ENCODE measurements around the gene GPR107.

Gene GPR107

DNA sequence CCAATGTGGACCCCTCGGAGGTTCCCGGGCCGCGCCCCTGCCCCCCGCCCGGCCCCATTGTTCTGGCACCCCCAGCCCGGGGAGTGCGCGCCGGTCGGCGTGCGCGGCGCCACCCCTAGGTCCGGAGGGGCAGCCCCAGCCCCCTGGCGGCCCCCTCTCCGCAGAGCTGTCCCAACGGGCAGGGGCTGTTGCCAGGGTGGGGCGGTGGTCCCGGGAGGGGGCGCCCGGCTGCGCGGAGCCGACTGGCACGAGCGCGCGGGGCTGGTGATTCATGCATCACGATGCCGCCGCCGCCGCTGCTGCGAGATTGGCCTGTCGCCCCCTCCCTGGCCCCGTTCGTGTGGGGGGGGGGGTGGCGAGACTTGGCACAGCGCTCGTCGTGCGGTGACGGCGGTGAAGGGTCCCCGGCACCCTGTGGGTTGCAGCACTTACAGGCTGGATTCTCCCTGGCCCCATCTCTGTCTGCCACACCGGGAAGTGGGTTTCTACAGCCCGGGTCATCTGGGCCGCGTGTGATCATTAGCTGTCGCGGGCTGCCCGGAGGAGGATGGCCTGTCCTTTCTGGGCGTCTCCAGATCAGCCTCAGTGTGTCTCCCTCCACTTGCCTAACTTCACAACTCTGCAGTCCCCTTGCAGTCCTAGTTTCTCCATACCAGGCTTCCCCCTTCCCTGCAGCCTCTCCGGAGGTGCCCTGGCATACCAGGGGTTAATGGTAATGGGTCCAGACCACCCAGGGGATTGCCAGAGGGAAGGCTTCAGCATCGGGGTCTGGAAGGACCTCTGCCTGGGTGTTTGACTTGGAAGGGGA is 119.4 kb downstream of the GPR107 start:
- peak overlapping the region; percentile 82 for H3K9ac ChIP-seq (ENCODE audit: low read depth, low read length)
- H3K4me1 ChIP-seq (ENCODE audit: control insufficient read depth, insufficient read depth, low read length): peaks cover 17% of the 10 kb centered on the region
- H3K36me3 ChIP-seq (ENCODE audit: insufficient read depth, low read length): peaks cover 4% of the 10 kb centered on the region
- H3K4me3 ChIP-seq (ENCODE audit: low read length): peak overlapping the region; percentile 79
- no peaks in the 10 kb centered on the region for H3K9me3 ChIP-seq (replicated peaks; ENCODE audit: low read length)
- no peaks in the 10 kb centered on the region for H3K27me3 ChIP-seq (ENCODE audit: control insufficient read depth, insufficient read depth, low read length)
- H3K4me2 ChIP-seq (ENCODE audit: low read length): peak overlapping the region; percentile 97

DNA sequence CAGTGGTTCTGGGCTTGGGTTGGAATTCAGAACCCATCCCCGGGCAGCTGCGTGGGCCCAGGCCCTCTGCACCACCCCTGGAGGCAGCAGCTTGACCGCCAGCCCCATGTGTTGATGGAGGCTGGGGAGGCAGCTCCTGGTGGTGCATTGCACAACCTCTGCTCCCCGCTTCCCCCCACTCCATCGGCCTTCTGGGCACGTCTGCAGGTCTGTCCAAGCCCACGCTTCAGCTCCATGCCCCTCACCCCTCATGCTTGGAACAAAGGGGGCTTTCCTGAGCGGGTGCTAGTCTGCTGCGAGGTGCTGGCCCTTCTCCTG is 119.9 kb downstream of the GPR107 start:
- Histone ChIP-seq H3K27me3 (ENCODE audit: control insufficient read depth, insufficient read depth, low read length) (no peaks in the 10 kb centered on the region), H3K9me3 (replicated peaks; ENCODE audit: low read length) (no peaks in the 10 kb centered on the region), H3K4me3 (ENCODE audit: low read length) (peak overlapping the region; percentile 79), H3K9ac (ENCODE audit: low read depth, low read length) (peak overlapping the region; percentile 82), H3K36me3 (ENCODE audit: insufficient read depth, low read length) (peaks cover 4% of the 10 kb centered on the region), H3K4me1 (ENCODE audit: control insufficient read depth, insufficient read depth, low read length) (peaks cover 21% of the 10 kb centered on the region), H3K4me2 (ENCODE audit: low read length) (peak overlapping the region; percentile 97)

DNA sequence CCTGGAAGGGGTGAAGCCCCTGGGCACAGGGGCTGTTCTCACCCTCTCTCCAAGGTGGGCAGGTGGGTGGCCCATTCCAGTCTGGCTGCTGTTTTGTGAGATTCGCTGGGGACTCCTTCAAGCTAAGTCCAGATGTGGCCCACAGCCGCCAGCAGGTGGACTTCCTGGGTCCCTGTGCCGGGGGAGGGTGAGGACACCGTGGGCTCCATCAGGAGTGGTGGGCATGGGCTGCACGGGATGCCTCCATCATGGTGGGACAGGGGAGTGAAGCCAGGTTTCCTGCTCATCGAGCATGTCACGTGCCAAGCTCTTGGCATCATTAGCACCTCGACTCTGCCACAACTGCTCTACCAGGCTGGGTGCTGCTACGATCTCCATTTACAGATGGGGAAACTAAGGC is 120.3 kb downstream of the GPR107 start:
- no peaks in the 10 kb centered on the region for H3K27me3 ChIP-seq (ENCODE audit: control insufficient read depth, insufficient read depth, low read length)
- H3K4me1 ChIP-seq (ENCODE audit: control insufficient read depth, insufficient read depth, low read length): peaks cover 21% of the 10 kb centered on the region
- peak overlapping the region; percentile 97 for H3K4me2 ChIP-seq (ENCODE audit: low read length)
- peak overlapping the region; percentile 79 for H3K4me3 ChIP-seq (ENCODE audit: low read length)
- H3K9me3 ChIP-seq (replicated peaks; ENCODE audit: low read length): no peaks in the 10 kb centered on the region
- no peak overlapping the region for H3K9ac ChIP-seq (ENCODE audit: low read depth, low read length)
- H3K36me3 ChIP-seq (ENCODE audit: insufficient read depth, low read length): peaks cover 4% of the 10 kb centered on the region

DNA sequence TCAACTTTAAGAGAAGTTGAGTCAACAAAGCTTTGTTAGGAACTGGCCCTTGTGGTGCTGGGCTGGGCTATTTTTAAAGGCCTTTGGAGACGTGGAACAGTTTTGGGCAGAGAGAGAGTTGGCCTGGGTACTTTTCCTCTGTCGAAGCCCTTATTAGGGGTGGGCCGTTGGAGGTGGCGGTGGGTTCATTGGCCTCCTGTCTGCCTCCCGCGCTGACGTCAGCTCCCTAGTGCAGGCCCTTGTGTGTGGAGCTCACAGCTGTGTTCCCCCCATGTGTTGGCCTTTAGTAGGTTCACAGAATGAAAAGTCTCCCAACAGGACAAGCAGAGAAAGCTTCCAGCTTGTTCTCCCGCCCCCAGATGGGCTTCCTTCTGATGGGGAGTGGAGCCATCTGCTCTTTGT is 121.2 kb downstream of the GPR107 start:
- no peak overlapping the region for H3K9ac ChIP-seq (ENCODE audit: low read depth, low read length)
- no peak overlapping the region for H3K4me2 ChIP-seq (ENCODE audit: low read length)
- peaks cover 27% of the 10 kb centered on the region for H3K4me1 ChIP-seq (ENCODE audit: control insufficient read depth, insufficient read depth, low read length)
- no peaks in the 10 kb centered on the region for H3K27me3 ChIP-seq (ENCODE audit: control insufficient read depth, insufficient read depth, low read length)
- no peaks in the 10 kb centered on the region for H3K9me3 ChIP-seq (replicated peaks; ENCODE audit: low read length)
- no peak overlapping the region for H3K4me3 ChIP-seq (ENCODE audit: low read length)
- H3K36me3 ChIP-seq (ENCODE audit: insufficient read depth, low read length): peaks cover 8% of the 10 kb centered on the region

DNA sequence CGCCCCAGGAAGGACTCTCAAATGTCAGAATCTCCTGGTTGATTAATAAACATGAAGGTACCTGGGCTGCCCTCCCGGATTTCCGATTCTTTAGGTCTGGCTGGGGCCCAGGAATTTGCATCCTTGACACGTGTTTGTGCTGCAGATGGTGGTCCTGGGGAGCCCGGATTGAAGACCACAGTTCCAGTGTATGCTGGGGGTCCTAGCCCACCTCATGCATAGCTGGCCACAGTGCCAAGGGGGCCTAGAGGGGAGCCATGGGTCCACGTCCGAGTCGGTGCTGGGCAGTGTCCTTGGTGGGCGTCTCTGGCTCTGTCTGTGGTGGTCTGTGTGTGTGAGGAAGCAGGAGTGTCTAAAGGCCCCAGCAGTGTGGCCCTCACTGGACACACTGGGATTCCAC is 121.6 kb downstream of the GPR107 start:
- peaks cover 9% of the 10 kb centered on the region for H3K36me3 ChIP-seq (ENCODE audit: insufficient read depth, low read length)
- no peak overlapping the region for H3K4me2 ChIP-seq (ENCODE audit: low read length)
- no peak overlapping the region for H3K9ac ChIP-seq (ENCODE audit: low read depth, low read length)
- H3K4me3 ChIP-seq (ENCODE audit: low read length): no peak overlapping the region
- peaks cover 27% of the 10 kb centered on the region for H3K4me1 ChIP-seq (ENCODE audit: control insufficient read depth, insufficient read depth, low read length)
- H3K9me3 ChIP-seq (replicated peaks; ENCODE audit: low read length): no peaks in the 10 kb centered on the region
- no peaks in the 10 kb centered on the region for H3K27me3 ChIP-seq (ENCODE audit: control insufficient read depth, insufficient read depth, low read length)

DNA sequence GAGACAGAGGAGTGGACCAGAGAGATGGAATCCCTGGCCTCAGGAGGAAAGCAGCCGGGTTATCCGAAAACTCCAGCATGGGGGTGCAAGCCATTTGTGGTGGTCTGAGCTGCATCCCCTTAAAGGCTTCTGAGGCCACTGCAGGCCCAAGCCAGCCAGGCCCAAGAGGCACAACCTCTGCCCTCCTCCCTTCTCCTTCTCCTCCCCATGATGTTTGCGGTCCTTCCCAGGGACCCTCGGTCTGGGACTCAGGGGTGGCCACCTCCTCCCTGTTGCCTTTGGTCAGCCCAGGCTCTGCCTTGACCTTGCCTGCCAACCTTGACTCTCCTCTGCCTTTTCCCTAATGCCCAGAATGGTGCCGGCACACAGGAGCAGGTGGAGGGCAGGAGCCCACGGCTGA is 123.1 kb downstream of the GPR107 start:
- Histone ChIP-seq H3K9me3 (replicated peaks; ENCODE audit: low read length) (no peaks in the 10 kb centered on the region), H3K27me3 (ENCODE audit: control insufficient read depth, insufficient read depth, low read length) (no peaks in the 10 kb centered on the region), H3K36me3 (ENCODE audit: insufficient read depth, low read length) (peaks cover 12% of the 10 kb centered on the region), H3K4me3 (ENCODE audit: low read length) (no peak overlapping the region), H3K4me2 (ENCODE audit: low read length) (no peak overlapping the region), H3K9ac (ENCODE audit: low read depth, low read length) (no peak overlapping the region), H3K4me1 (ENCODE audit: control insufficient read depth, insufficient read depth, low read length) (peaks cover 23% of the 10 kb centered on the region)

DNA sequence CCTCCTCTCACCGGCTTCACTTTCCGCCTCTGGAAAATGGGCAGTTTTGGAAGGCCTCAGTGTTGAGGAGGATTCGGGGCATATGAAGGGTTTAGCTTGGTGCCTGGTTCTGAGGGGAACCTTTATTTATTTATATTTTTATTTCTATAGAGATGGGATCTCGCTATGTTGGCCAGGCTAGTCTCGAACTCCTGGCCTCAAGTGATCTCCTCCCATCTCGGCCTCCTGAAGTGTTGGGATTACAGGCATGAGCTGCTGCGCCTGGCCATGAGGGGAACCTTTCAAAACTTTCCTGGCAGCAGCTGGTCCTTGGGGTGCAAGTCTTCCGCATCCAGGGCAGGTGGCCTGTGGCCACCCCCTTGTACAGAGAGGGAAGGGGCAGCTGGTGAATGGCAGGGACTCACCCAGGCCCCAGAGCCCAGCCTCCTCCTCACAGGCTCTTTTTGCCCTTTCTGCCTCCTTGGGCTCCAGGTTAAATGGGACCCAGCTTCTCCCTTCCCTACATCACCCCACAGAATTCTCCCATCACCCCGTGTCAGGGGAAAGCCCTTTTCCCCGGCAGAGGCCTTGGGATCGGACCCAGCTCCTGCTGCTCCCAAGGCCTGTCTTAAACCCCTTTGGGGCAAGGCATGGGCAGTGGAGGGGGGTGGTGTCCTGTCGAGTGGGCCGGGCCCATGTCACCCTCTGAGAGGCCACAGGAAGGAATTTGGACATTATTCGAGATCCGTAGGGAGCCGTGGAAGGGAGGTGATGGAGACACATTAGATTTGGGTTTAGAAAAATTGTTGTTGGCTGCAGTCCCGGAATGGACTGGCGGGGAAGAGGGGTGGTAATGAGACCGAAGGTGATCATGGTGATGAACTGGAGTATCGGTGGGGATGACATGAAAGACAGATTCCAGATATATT is 124.4 kb downstream of the GPR107 start:
- H3K4me1 ChIP-seq (ENCODE audit: control insufficient read depth, insufficient read depth, low read length): peaks cover 28% of the 10 kb centered on the region
- H3K4me2 ChIP-seq (ENCODE audit: low read length): no peak overlapping the region
- peaks cover 15% of the 10 kb centered on the region for H3K36me3 ChIP-seq (ENCODE audit: insufficient read depth, low read length)
- no peaks in the 10 kb centered on the region for H3K27me3 ChIP-seq (ENCODE audit: control insufficient read depth, insufficient read depth, low read length)
- H3K9ac ChIP-seq (ENCODE audit: low read depth, low read length): no peak overlapping the region
- no peak overlapping the region for H3K4me3 ChIP-seq (ENCODE audit: low read length)
- H3K9me3 ChIP-seq (replicated peaks; ENCODE audit: low read length): no peaks in the 10 kb centered on the region

DNA sequence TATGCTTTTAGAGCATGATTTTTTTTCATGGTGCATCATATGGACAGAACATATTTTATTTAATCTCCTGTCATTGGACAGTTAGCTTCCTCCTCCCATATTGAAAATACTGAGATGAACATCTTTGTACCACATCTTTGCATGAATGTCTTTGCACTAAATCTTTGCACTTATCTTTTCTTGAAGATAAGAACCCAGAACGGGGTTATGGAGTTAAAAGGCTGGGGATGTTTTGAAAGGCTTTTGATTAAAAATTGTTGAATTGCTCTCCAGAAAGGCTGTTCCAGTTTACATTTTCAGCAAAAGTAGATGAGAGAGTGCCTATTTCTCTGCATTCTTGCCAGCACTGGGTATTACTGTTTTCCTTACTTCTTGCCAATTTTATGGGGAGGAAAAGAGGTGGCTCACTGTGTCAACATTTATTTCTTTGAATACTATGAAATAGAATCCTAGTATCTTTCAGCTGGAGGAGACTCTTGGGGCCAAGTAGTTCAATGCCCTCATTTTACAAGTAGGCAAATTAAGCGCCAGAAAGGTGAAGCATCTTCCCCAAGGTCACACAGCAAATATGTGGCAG is 125.7 kb downstream of the GPR107 start:
- no peaks in the 10 kb centered on the region for H3K27me3 ChIP-seq (ENCODE audit: control insufficient read depth, insufficient read depth, low read length)
- no peak overlapping the region for H3K9ac ChIP-seq (ENCODE audit: low read depth, low read length)
- no peaks in the 10 kb centered on the region for H3K9me3 ChIP-seq (replicated peaks; ENCODE audit: low read length)
- H3K4me3 ChIP-seq (ENCODE audit: low read length): no peak overlapping the region
- peaks cover 15% of the 10 kb centered on the region for H3K36me3 ChIP-seq (ENCODE audit: insufficient read depth, low read length)
- peaks cover 28% of the 10 kb centered on the region for H3K4me1 ChIP-seq (ENCODE audit: control insufficient read depth, insufficient read depth, low read length)
- H3K4me2 ChIP-seq (ENCODE audit: low read length): no peak overlapping the region

DNA sequence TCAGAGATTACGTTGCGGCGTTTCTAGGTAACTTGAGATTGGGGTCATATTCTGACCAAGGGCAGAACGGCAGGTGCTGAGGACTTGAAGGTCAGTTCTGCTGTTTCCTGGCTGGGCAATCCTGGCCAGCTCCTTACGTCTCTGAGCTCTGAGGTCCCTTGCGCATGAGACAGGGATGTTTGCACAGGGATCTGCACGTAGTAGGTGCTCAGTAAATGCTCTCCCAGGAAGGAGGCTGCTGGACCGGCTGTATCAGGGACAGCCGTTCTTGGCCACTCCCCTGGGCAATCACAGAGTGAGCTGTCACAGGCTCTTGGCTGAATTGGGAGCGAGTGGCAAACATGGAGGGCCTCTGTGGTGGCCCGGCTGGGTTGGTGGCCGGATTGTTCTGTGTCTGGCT is 126.8 kb downstream of the GPR107 start:
- Histone ChIP-seq H3K9ac (ENCODE audit: low read depth, low read length) (no peak overlapping the region), H3K9me3 (replicated peaks; ENCODE audit: low read length) (no peaks in the 10 kb centered on the region), H3K4me1 (ENCODE audit: control insufficient read depth, insufficient read depth, low read length) (peaks cover 28% of the 10 kb centered on the region), H3K4me3 (ENCODE audit: low read length) (no peak overlapping the region), H3K4me2 (ENCODE audit: low read length) (no peak overlapping the region), H3K27me3 (ENCODE audit: control insufficient read depth, insufficient read depth, low read length) (no peaks in the 10 kb centered on the region), H3K36me3 (ENCODE audit: insufficient read depth, low read length) (peaks cover 19% of the 10 kb centered on the region)

DNA sequence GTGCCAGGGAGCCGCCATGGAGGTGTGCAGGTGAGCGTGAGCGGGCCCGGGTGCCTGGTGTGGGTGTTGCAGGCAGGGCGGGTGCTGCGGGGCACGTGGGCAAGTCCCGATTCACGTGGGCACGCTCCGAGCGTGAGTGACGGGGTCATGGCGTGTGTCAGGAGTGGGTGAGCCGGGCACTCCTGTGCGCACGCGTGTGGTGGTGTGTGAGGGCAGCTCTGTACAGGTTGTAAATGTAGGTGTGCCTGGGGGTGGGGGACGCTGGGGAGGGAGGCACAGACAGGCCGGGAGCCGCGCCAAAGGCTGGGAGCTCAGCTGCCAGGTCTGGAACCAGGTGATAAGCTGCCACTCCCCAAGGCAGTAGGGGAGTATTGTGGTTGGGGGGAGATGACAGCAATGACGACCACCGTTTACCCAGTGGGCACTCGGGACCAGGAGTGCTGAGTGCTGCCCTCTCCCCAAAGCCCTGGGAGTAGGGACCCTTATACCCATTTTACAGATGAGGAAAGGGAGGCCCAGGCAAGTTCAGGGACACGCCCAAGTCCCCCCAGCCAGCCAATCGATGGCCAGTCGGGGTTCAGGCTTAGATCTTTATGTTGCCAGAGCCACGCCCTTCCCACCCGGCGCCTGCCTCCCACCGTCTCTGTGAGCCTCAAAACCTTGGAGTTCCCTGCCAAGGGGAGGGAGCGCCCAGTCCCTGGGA is 128.1 kb downstream of the GPR107 start:
- peaks cover 15% of the 10 kb centered on the region for H3K36me3 ChIP-seq (ENCODE audit: insufficient read depth, low read length)
- no peak overlapping the region for H3K4me2 ChIP-seq (ENCODE audit: low read length)
- H3K9me3 ChIP-seq (replicated peaks; ENCODE audit: low read length): no peaks in the 10 kb centered on the region
- no peak overlapping the region for H3K9ac ChIP-seq (ENCODE audit: low read depth, low read length)
- H3K27me3 ChIP-seq (ENCODE audit: control insufficient read depth, insufficient read depth, low read length): no peaks in the 10 kb centered on the region
- H3K4me3 ChIP-seq (ENCODE audit: low read length): no peak overlapping the region
- peaks cover 39% of the 10 kb centered on the region for H3K4me1 ChIP-seq (ENCODE audit: control insufficient read depth, insufficient read depth, low read length)

DNA sequence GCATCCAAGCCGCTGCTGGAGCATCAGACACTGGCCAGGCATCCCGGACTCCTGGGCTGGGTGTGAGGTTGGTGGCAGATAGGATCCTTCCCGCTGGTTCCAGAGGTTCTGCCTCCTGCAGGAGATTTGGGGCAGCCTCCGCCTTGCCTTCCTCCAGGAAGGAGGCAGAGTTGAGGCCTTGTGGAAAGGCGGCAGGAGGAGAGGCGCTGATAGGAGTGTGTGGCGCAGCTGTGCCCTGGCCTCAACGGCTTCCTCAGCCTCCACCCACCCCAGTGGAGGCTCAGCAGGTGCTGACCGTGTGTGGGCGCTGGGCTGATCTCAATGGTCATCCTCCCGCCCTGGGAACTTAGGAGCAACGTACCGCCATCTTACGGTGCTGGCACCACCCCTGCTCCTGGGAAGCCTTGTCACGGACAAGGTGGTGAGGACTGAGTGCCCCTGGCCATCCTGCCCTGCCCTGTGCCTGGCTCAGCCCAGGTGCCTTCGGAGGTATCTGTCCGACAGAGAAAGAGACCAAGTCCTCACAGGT is 128.7 kb downstream of the GPR107 start:
- peak overlapping the region; percentile 54 for H3K9ac ChIP-seq (ENCODE audit: low read depth, low read length)
- H3K4me3 ChIP-seq (ENCODE audit: low read length): no peak overlapping the region
- H3K36me3 ChIP-seq (ENCODE audit: insufficient read depth, low read length): peaks cover 15% of the 10 kb centered on the region
- H3K9me3 ChIP-seq (replicated peaks; ENCODE audit: low read length): no peaks in the 10 kb centered on the region
- H3K4me2 ChIP-seq (ENCODE audit: low read length): peak overlapping the region; percentile 70
- H3K4me1 ChIP-seq (ENCODE audit: control insufficient read depth, insufficient read depth, low read length): peaks cover 45% of the 10 kb centered on the region
- H3K27me3 ChIP-seq (ENCODE audit: control insufficient read depth, insufficient read depth, low read length): no peaks in the 10 kb centered on the region
